NCI-H774 (cell line): ENCODE measurements around the gene SLC6A6.

ENCODE experiments used
- DNase-seq: peaks from one replicate; lab custom pipeline; 2025; lab: John Stamatoyannopoulos, UW

The SLC6A6 gene

GRCh38 chr3:14402304-14402811 is at the start of gene SLC6A6:
TSS of gene SLC6A6 (plus strand) at chr3:14402606. CDS start at chr3:14443635, 41,029 bp downstream.
- peak; percentile 89 for DNase-seq

- no peak for DNase-seq
These were observed 48.9 kb upstream of the SLC6A6 start for GRCh38 chr3:14353502-14353901.

GRCh38 chr3:14357463-14357862 is 44.9 kb upstream of the SLC6A6 start:
- no peak for DNase-seq

GRCh38 chr3:14358426-14359211 is 43.8 kb upstream of the SLC6A6 start:
- no peak for DNase-seq

DNA sequence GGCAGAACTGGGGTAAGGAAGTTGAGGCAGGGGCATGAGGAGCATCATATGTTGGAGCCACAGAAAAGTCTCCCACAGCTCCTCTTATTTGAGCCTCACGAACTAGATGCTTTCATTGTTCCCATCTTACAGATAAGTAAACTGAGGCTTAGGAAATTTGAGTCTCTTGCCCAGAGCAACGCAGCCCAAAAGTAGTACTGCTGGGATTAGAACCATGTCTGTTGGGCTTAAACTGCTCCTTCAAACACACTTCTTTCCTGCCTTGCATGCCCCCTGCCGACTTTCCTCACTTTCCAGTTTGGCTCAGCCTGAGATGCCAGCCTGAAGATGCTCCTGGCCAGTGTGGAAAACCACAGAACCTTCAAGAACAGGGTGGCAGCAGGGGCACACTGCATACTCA is 43.1 kb upstream of the SLC6A6 start:
- no peak for DNase-seq

- DNase-seq = no peak
These were observed 42.1 kb upstream of the SLC6A6 start for GRCh38 chr3:14360123-14360881.

GRCh38 chr3:14361068-14361677 is 41.2 kb upstream of the SLC6A6 start:
- DNase-seq = no peak

DNA sequence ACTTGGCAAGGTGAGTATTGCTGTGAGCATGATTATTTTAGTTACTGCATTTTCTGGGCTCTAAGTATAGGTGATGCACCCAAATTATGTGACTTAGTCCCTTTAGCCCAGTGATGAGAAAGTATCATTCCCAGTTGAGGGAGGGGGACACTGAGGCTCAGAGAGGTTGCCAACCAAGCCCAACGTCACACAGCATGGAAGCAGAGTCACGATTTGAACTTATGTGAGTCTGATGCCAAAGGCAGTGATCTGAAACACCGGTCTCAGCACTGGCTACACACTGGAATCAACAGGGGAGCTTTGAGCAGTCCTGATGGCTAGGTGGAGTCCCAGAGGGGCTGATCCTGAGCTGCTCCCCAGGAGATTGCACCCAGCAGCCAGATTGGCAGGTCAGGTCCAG is 39.5 kb upstream of the SLC6A6 start:
- DNase-seq = no peak

DNA sequence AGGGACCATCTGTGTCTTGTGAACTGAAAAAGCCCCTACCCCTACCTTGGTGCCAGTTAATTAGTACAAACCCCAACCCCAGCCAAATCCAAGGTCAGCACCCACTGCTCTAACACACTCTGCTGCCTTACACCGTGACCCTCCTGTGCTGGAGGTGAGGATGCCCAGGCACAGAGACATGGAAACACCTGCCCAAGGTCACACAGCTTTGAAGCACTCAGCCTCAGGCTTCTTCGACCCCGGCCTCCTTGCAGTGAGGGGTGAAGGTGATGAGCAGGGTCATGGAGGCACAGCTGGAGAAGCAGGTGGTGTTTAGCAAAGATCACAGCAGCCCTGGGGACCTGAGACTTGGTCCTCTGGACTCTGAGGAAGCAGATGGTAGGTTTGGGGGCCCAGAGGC is 39.0 kb upstream of the SLC6A6 start:
- DNase-seq = no peak

- DNase-seq = no peak
These were observed 38.4 kb upstream of the SLC6A6 start for GRCh38 chr3:14363991-14364390.

DNA sequence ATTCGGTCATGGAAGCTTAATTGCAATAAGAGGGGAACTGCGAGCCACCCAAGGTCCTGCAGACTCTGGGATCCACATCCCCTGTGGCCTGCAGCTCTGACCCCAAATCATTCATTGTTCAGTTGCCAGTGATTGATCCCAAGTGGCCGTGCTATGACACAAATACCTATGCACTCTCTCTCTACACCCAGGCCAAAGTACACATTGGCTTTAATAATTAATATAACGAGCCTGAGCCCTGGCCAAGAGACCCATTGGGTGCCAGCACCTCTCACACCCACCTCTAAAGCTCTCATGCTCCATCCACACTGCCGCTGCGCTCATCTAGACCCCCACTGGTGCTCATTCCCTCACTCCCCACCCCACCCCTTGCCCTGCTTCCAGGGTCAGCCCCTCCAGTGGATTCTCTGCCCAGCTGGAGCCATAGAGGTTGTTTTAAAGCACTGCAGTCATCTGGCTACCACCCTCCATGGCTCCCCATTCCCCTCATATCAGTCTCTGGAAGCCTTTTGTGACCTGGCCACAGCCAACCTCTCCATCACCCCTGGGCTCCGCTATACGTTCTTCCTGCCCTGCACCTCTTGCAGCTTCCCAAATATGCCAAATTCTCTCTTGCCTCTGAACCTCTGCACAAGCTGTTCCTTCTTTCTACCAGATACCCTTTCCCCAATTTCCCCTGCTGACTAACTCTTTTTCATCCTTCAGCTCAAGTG is 37.7 kb upstream of the SLC6A6 start:
- DNase-seq = no peak

GRCh38 chr3:14366248-14366647 is 36.2 kb upstream of the SLC6A6 start:
- DNase-seq = no peak

GRCh38 chr3:14366915-14367823 is 35.2 kb upstream of the SLC6A6 start:
- no peak for DNase-seq

DNA sequence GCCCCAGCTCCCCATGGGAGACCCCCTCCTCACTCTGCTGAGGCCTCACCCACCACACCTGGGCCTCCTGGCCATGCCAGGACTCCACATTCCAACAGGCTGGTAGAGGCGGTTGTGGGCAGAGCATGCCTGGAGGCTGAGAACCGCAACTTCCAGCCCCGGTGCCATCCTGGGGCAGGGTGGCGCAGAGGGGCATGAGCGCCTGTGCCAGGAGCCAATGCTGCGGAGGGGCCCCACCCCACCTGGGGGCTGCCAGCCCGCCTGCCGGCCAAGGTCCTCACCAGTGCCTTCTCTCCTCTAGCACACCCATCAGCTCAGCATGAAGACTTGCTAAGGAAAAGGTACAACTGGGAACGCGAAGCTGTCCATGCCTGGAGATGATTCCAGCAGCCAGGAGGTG is 34.3 kb upstream of the SLC6A6 start:
- no peak for DNase-seq

DNA sequence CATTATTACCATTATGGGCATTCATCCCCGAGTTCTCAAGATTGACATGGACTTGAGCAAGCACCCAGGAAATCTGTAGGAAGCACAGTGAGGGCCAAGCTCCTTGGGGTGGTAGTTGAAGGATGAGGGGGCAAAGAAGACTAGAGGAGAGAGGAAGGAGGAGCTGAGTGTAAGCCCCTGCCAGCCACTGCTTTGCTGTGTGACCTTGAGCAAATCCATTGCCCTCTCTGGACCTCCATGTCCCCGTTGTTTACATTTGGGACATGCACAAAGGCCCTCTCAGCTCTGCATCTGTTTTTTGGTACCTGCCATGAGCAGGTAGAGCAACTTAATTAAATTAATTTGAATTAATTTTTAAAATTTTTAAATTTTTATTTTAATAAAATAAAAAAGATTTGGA is 33.5 kb upstream of the SLC6A6 start:
- no peak for DNase-seq

DNA sequence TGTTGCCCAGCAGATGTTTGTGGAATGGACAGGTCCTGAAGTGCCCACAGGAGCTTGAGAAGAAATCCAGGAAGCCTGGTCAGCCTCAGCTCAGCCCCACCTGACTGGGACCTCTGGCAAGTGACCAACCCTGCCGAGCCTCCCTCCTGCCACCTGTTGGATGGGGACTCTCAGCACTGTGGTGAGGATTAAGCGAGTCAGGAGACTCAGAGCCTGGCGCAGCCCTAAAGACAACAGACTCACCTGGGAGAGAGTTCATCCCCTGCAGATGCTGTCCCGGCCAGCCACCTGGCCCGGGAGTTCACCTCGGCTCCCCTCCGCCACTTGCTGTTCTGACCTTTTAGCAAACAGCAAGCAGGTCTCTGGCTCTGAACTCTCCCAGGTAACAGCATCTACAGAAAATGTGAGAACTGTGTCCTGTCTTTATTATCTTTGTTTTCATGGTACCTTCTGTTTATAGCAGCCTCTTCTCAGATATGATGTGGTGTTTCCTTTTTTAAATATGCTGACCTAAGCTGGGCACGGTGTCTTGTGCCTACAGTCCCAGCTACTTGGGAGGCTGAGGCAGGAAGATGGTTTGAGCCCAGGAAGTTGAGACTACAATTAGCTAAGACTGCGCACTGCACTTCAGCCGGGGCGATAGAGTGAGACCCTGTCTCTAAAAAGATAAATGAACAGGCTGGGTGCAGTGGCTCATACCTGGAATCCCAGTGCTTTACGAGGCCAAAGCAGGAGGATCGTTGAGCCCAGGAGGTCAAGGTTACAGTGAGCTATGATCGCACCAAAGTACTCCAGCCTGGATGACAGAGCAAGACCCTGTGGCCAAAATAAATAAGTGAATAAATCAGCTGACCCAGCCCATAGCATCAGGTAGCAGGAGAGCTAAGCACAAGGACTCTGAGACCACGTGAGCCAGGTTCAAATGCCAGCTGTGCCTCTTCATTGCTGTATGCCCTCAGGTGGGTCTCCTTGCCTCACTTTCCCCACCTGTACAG is 32.4 kb upstream of the SLC6A6 start:
- DNase-seq = peak; percentile 22

GRCh38 chr3:14370720-14371572 is 31.5 kb upstream of the SLC6A6 start:
- DNase-seq = no peak

DNA sequence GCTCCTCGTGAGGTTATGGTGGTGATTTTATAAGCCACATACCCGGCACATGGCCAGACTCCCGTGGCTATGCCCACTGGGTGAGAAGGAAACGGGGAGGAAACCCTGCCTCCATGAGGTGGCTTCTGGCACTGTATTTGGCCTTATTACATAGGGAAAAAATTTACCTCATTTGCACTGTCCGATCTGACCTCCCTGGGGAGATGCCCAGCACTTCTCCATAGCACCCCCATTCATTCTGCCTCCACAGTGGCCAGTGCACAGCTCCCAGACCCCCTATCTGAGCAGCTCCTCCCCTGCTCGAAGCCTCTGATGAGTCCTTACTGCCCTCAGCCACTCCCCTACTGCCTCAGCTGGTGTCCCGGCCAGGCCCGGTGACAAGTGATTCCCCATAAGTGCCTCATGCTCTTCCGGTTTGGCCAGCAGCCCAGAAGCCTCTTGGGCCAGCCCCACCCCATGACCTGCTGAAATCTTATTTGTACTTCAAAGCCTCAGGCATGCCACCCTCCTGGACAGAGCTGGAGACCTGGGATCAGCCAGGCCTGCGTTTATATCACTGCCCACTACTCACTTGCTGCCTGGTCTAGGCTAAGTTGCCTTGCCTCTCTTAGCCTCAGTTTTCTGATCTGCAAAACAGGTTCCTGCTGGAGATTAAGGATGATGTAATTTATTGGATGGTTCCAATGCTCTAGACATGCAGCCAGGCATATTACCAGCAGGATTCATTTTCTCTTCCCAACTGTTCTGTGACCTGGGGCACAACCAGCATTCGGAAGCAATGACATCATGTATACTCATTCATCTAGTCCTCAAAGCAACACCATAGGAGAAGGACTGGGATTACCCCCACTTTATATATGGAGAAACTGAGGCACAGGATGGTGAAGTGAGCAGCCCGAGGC is 30.6 kb upstream of the SLC6A6 start:
- DNase-seq = peak; percentile 76
